GM12878 (cell line): ENCODE results near the gene ENTPD5. TPM values are rescaled to one million over a fixed set of nuclear protein-coding genes. Genes with fewer than 3 reads are reported as not detected.

Experiments
- ATAC-seq: fragments of 200-7000 bp; cut with Tn5 transposase; 3 replicates; pipeline ENCODE4 v1.9.1; 2020; ENCODE audit warnings: mild to moderate bottlenecking, moderate library complexity
- BruUV-seq: library from RNA; stranded (reverse); fragments of 400-500 nt; replicated peaks from 2 replicates; lab custom pipeline; 2021; lab: Mats Ljungman, UMichigan
- CTCF ChIA-PET: fragments of 300-600 bp; sonication (Branson Sonifier 250); formaldehyde crosslinking; extraction: SDS; loops from one replicate; lab custom pipeline; 2021; ENCODE audit warnings: inconsistent platforms; lab: Yijun Ruan, JAX
- POLR2A ChIA-PET: fragments of 350-600 bp; formaldehyde crosslinking; extraction: SDS; loops from one replicate; lab custom pipeline; 2021; ENCODE audit warnings: inconsistent platforms; lab: Charles Lee
- RAD21 ChIA-PET: fragments of 300-600 bp; sonication (Branson Sonifier 250); formaldehyde crosslinking; loops from one replicate; lab custom pipeline; 2023; ENCODE audit warnings: antibody characterized with exemption; ENCODE audit not compliant: unreplicated experiment; lab: Charles Lee
- SMC1A ChIA-PET: fragments of 300-600 bp; sonication (Branson Sonifier 250); formaldehyde crosslinking; loops from one replicate; lab custom pipeline; 2023; ENCODE audit not compliant: unreplicated experiment, uncharacterized antibody; lab: Charles Lee
- DNase-seq: peaks from one replicate; pipeline ENCODE4 v3.0.0-alpha.2; 2011; ENCODE audit warnings: low read depth, low spot score
- FAIRE-seq: peaks from 3 replicates; lab custom pipeline; 2011; peaks lifted over from hg19 to GRCh38; lab: Jason Lieb, UNC
- H2AFZ ChIP-seq: 2 replicates; pipeline ENCODE4 v1.6.0; 2011; ENCODE audit warnings: low read depth, low read length, control low read depth; ENCODE audit not compliant: control insufficient read depth
- H3K27ac ChIP-seq: 2 replicates; pipeline ENCODE4 v1.5.1; 2011; ENCODE audit warnings: control low read depth; ENCODE audit not compliant: control insufficient read depth, insufficient read depth
- H3K27me3 ChIP-seq, 2 experiments: replicated peaks in 1 of 2; 2 replicates each; pipeline versions ENCODE4 v1.6.0 to v1.6.1; 2011; ENCODE audit warnings: low read length in 1 of 2; ENCODE audit not compliant: control insufficient read depth in 2 of 2, insufficient read depth in 2 of 2
- H3K36me3 ChIP-seq, 2 experiments: 2 replicates each; pipeline ENCODE4 v1.5.1; 2011; ENCODE audit warnings: low read length in 1 of 2; ENCODE audit not compliant: control insufficient read depth in 2 of 2, insufficient read depth in 2 of 2
- H3K4me1 ChIP-seq: 2 replicates; pipeline ENCODE4 v1.6.1; 2011; ENCODE audit warnings: mild to moderate bottlenecking, low read length, moderate library complexity, mixed read lengths; ENCODE audit not compliant: control insufficient read depth, insufficient read depth
- H3K4me2 ChIP-seq: 2 replicates; pipeline ENCODE4 v1.6.0; 2011; ENCODE audit warnings: control low read depth; ENCODE audit not compliant: control insufficient read depth, insufficient read depth
- H3K4me3 ChIP-seq: fragments of 200-600 bp; sonication (generic); 2 replicates; pipeline ENCODE4 v1.5.1; 2016
- H3K79me2 ChIP-seq: 2 replicates; pipeline ENCODE4 v1.6.0; 2011; ENCODE audit warnings: low read length; ENCODE audit not compliant: control insufficient read depth, insufficient read depth
- H3K9ac ChIP-seq: 2 replicates; pipeline ENCODE4 v1.8.0; 2011; ENCODE audit warnings: low read length, control low read depth, mixed read lengths; ENCODE audit not compliant: control insufficient read depth, insufficient read depth
- H3K9me3 ChIP-seq: replicated peaks from 3 replicates; pipeline ENCODE4 v1.5.1; 2011; ENCODE audit warnings: mild to moderate bottlenecking, low read length; ENCODE audit not compliant: control insufficient read depth, insufficient read depth
- H4K20me1 ChIP-seq: 2 replicates; pipeline ENCODE4 v1.6.0; 2011; ENCODE audit not compliant: control insufficient read depth, insufficient read depth
- ASH2L ChIP-seq: fragments of 300-600, 200-600 bp; sonication (generic); IDR thresholded peaks from 2 replicates; pipeline ENCODE4 v1.6.1; 2017; ENCODE audit warnings: low read depth, mild to moderate bottlenecking, borderline replicate concordance
- CHD1 ChIP-seq: IDR thresholded peaks from 2 replicates; pipeline ENCODE4 v1.6.1; 2012; ENCODE audit warnings: low read depth, low read length, improper control_type of control experiment
- ESRRA ChIP-seq: IDR thresholded peaks from 2 replicates; pipeline ENCODE4 v1.6.1; 2012; ENCODE audit warnings: mild to moderate bottlenecking, low read length, improper control_type of control experiment
- HDGF ChIP-seq: fragments of 450-650 bp; IDR thresholded peaks from 2 replicates; pipeline ENCODE4 v1.6.1; 2016; ENCODE audit warnings: antibody characterized with exemption
- JUND ChIP-seq: IDR thresholded peaks from 2 replicates; pipeline ENCODE4 v1.6.1; 2012; ENCODE audit warnings: low read depth, mild to moderate bottlenecking, low read length, improper control_type of control experiment, moderate library complexity
- MTA2 ChIP-seq: fragments of 450-650 bp; IDR thresholded peaks from 2 replicates; pipeline ENCODE4 v1.6.1; 2016; ENCODE audit warnings: low read depth, mild to moderate bottlenecking, moderate library complexity
- MXI1 ChIP-seq: fragments of 150-350 bp; IDR thresholded peaks from 2 replicates; pipeline ENCODE4 v1.6.1; 2011; ENCODE audit warnings: low read depth, mild to moderate bottlenecking, inconsistent platforms, low read length, improper control_type of control experiment
- NBN ChIP-seq: fragments of 450-650 bp; IDR thresholded peaks from 2 replicates; pipeline ENCODE4 v1.6.1; 2016
- SIN3A ChIP-seq: IDR thresholded peaks from 2 replicates; pipeline ENCODE4 v1.6.1; 2012; ENCODE audit warnings: low read depth, low read length, improper control_type of control experiment
- TAF1 ChIP-seq: IDR thresholded peaks from 2 replicates; pipeline ENCODE4 v1.6.1; 2011; ENCODE audit warnings: mild to moderate bottlenecking, low read depth, low read length, borderline replicate concordance
- ZSCAN29 ChIP-seq: fragments of 450-650 bp; IDR thresholded peaks from 2 replicates; pipeline ENCODE4 v1.6.1; 2017; ENCODE audit warnings: mild to moderate bottlenecking, moderate library complexity
- WGBS: methylation state at CpG from one replicate; pipeline ENCODE4 v1.1.6; 2016; ENCODE audit warnings: low lambda C conversion rate; ENCODE audit not compliant: insufficient replicate concordance, insufficient coverage; ENCODE audit errors: missing lambda C conversion rate; 5-methylcytosine and 5-hydroxymethylcytosine counted together
- in situ Hi-C: fragments of 300-500 bp; cut with MboI; formaldehyde crosslinking; loops from 9 replicates; pipeline ENCODE4 v1.14.3; 2018; ENCODE audit warnings: mixed read lengths
- intact Hi-C: fragments of 100-400 bp; cut with micrococcal nuclease; formaldehyde crosslinking; loops from one replicate; pipeline ENCODE4 v1.14.2; 2022; ENCODE audit not compliant: unreplicated experiment
- polyA plus RNA-seq, 11 experiments: library from polyadenylated mRNA; depleted of rRNA in 4 of 11; unstranded in 6 of 11; stranded (reverse) in 5 of 11; fragments of >200 nt; fragmentation: Nextera tagmentation in 4 of 11; fragmentation: Illumina TruSeq in 1 of 11; extraction: Ambion mirVana in 4 of 11; extraction: Trizol in 1 of 11; gene quantifications; 1 replicate in 1 of 11; 2 replicates in 10 of 11; pipeline versions ENCODE4 v1.2.1 to v1.2.3, GENCODE V29; 2011 to 2016; ENCODE audit warnings: inconsistent platforms in 2 of 11, missing spikeins in 2 of 11, low read depth in 1 of 11
- total RNA-seq, 4 experiments: library from RNA; depleted of rRNA in 3 of 4; stranded (reverse); fragments of >200 nt in 3 of 4; fragmentation: Illumina TruSeq in 1 of 4; extraction: Trizol in 1 of 4; gene quantifications; 2 replicates each; pipeline versions ENCODE4 v1.2.1 to v1.2.3, GENCODE V29; 2013 to 2021
- TF ChIP-seq, protein P1 (sequence below): fragments of 450-650 bp; conservative IDR thresholded peaks from 2 replicates; pipeline ENCODE4 v1.6.1; 2017; ENCODE audit warnings: mild to moderate bottlenecking, moderate library complexity
- TF ChIP-seq, protein P2 (sequence below): IDR thresholded peaks from 2 replicates; pipeline ENCODE4 v1.6.1; 2012; ENCODE audit warnings: low read depth, low read length, improper control_type of control experiment
- TF ChIP-seq, protein P3 (sequence below): fragments of 450-650 bp; IDR thresholded peaks from 2 replicates; pipeline ENCODE4 v1.6.1; 2016; ENCODE audit warnings: mild to moderate bottlenecking, moderate library complexity, borderline replicate concordance

ENTPD5 gene
- total and polyA plus RNA-seq, 10 of the 15 experiments (the other 5 are each of a cell fraction or from before 2014, with no cell fraction given), result 2.4 to 9.9 (median 7.6) TPM

DNA sequence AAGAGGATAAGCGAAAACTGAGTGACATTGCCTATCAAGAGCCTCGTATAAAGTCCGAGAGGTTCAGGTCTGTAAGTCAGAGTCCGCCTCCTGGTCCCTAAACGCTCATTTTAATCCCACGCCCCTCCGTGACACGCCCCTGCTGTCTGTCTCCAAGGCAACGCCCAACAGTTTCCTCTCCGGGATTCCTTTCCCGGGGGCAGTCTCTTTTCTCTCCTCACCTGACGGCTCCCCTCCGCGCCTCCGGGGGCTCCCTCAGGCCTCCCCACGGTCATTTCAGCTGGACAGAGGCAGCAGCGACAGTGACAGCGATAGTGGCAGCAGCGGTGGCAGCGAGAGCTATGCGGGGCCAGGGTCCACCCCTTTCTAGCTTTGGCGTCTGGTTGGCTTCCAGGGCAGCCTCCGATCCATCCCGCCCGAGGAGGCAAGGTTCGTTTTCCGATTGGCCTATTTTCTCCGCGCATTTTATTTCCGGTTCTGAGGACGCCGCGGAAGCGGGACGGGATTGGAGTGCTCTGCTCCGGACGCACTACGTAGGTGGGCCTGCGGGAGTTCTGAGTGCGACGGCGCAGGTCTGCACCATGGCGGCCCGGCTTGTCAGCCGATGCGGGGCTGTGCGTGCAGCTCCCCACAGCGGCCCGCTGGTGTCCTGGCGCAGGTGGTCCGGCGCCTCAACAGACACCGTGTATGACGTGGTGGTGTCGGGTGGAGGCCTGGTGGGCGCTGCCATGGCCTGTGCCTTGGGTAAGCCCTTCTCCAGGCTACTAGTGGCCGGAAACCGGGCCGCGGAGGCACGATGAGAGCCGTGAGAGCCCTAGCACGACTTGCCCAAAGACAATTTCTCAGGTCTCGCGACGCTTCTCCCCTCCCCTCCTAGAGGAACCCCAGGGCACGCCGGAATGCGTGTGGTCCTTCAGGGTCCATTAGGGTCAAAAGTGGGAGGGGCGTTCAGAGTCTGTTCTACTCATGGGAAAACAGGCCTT lies 69.0 kb downstream of the ENTPD5 start, which contains the start of the genes COQ6 and FAM161B:
Gene COQ6, plus strand, starts transcription at position 551 of the 983 bp plus-strand sequence. Its CDS starts 31 bp downstream, at position 582.
Gene FAM161B, minus strand, starts transcription at position 343 of the 983 bp plus-strand sequence. Its CDS starts 68 bp downstream, at position 275.
- Histone ChIP-seq H2AFZ (peak within 1 kb of the TSS; percentile 95), H3K36me3 (no peaks in the 10 kb centered on the region; a peak in 2 of 4 replicates), H3K27me3 (no peaks in the 10 kb centered on the region), H3K79me2 (peaks cover 4% of the 10 kb centered on the region), H3K4me2 (peak within 1 kb of the TSS; percentile 75), H4K20me1 (no peaks in the 10 kb centered on the region), H3K4me3 (peak within 1 kb of the TSS; percentile 92), H3K9ac (peak within 1 kb of the TSS; percentile 72), H3K9me3 (no peaks in the 10 kb centered on the region), H3K27ac (peak within 1 kb of the TSS; percentile 74), H3K4me1 (peaks cover 13% of the 10 kb centered on the region)
- DNase-seq, result peak; percentile 90
- peak; percentile 96 for ATAC-seq
- peak; percentile 99 for FAIRE-seq
- intact Hi-C loops (loop anchor here (1.0 kb wide), 1 partner anchor 64 kb away; the partner anchor contains the start of gene ZNF410), in situ Hi-C loops (no loop called here)
- TSS peak; percentile 75 for BruUV-seq
- ChIA-PET CTCF (interaction anchor here (0.6 to 1.0 kb wide), 6 partner anchors 9 to 669 kb away, joined by 3 read pairs; no protein-coding TSS in a partner anchor), SMC1A (interaction anchor here (0.7 to 1.0 kb wide), 2 partner anchors 20 to 120 kb away, joined by 3 read pairs; no protein-coding TSS in a partner anchor), POLR2A (interaction anchor here (0.8 kb wide), 1 partner anchor 9 kb away, joined by 3 read pairs; no protein-coding TSS in a partner anchor), RAD21 (interaction anchor here (0.7 to 1.3 kb wide), 4 partner anchors 8 to 221 kb away, joined by 3 read pairs; no protein-coding TSS in a partner anchor)
- under 1% methylated on average over 70 of the region's 70 CpGs for WGBS
- peak; percentile 48; the same call in 1 of the 2 replicates for TF ChIP-seq ASH2L
- peak; percentile 81; the same call in 1 of the 2 replicates for TF ChIP-seq SIN3A
- TF ChIP-seq MXI1, result peak; percentile 49
- 0 out of 2 replicates have a peak, but pooled peaks have one; percentile 5 for TF ChIP-seq JUND
- peak; percentile 93 for TF ChIP-seq HDGF
- TF ChIP-seq NBN, result peak; percentile 44; the same call in 1 of the 2 replicates
- peak; percentile 54; the same call in 1 of the 2 replicates for TF ChIP-seq MTA2
- no peak for TF ChIP-seq CHD1
- TF ChIP-seq TAF1, result peak; percentile 4; the same call in 1 of the 2 replicates
- no peak for TF ChIP-seq ESRRA
- TF ChIP-seq, protein P1, sequence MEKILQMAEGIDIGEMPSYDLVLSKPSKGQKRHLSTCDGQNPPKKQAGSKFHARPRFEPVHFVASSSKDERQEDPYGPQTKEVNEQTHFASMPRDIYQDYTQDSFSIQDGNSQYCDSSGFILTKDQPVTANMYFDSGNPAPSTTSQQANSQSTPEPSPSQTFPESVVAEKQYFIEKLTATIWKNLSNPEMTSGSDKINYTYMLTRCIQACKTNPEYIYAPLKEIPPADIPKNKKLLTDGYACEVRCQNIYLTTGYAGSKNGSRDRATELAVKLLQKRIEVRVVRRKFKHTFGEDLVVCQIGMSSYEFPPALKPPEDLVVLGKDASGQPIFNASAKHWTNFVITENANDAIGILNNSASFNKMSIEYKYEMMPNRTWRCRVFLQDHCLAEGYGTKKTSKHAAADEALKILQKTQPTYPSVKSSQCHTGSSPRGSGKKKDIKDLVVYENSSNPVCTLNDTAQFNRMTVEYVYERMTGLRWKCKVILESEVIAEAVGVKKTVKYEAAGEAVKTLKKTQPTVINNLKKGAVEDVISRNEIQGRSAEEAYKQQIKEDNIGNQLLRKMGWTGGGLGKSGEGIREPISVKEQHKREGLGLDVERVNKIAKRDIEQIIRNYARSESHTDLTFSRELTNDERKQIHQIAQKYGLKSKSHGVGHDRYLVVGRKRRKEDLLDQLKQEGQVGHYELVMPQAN, result peak; percentile 92
- TF ChIP-seq, protein P2, sequence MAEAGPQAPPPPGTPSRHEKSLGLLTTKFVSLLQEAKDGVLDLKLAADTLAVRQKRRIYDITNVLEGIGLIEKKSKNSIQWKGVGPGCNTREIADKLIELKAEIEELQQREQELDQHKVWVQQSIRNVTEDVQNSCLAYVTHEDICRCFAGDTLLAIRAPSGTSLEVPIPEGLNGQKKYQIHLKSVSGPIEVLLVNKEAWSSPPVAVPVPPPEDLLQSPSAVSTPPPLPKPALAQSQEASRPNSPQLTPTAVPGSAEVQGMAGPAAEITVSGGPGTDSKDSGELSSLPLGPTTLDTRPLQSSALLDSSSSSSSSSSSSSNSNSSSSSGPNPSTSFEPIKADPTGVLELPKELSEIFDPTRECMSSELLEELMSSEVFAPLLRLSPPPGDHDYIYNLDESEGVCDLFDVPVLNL, result peak; percentile 14; the same call in 1 of the 2 replicates
- TF ChIP-seq ZSCAN29, result no peak
- TF ChIP-seq, protein P3, sequence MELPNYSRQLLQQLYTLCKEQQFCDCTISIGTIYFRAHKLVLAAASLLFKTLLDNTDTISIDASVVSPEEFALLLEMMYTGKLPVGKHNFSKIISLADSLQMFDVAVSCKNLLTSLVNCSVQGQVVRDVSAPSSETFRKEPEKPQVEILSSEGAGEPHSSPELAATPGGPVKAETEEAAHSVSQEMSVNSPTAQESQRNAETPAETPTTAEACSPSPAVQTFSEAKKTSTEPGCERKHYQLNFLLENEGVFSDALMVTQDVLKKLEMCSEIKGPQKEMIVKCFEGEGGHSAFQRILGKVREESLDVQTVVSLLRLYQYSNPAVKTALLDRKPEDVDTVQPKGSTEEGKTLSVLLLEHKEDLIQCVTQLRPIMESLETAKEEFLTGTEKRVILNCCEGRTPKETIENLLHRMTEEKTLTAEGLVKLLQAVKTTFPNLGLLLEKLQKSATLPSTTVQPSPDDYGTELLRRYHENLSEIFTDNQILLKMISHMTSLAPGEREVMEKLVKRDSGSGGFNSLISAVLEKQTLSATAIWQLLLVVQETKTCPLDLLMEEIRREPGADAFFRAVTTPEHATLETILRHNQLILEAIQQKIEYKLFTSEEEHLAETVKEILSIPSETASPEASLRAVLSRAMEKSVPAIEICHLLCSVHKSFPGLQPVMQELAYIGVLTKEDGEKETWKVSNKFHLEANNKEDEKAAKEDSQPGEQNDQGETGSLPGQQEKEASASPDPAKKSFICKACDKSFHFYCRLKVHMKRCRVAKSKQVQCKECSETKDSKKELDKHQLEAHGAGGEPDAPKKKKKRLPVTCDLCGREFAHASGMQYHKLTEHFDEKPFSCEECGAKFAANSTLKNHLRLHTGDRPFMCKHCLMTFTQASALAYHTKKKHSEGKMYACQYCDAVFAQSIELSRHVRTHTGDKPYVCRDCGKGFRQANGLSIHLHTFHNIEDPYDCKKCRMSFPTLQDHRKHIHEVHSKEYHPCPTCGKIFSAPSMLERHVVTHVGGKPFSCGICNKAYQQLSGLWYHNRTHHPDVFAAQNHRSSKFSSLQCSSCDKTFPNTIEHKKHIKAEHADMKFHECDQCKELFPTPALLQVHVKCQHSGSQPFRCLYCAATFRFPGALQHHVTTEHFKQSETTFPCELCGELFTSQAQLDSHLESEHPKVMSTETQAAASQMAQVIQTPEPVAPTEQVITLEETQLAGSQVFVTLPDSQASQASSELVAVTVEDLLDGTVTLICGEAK, result peak; percentile 86
